NCI-H146 (cell line): ENCODE results near the gene CYP11A1.

ENCODE experiments used
- DNase-seq: peaks from one replicate; lab custom pipeline; 2025; lab: John Stamatoyannopoulos, UW

CYP11A1 gene

GRCh38 chr15:74347757-74348250 lies 19.6 kb downstream of the CYP11A1 start:
- DNase-seq = no peak

GRCh38 chr15:74345051-74345450 lies 22.4 kb downstream of the CYP11A1 start:
- no peak for DNase-seq

- no peak for DNase-seq
Observed at GRCh38 chr15:74343797-74344127, 23.7 kb downstream of the CYP11A1 start.

- no peak for DNase-seq
Observed at GRCh38 chr15:74343127-74343796, 24.2 kb downstream of the CYP11A1 start.

DNA sequence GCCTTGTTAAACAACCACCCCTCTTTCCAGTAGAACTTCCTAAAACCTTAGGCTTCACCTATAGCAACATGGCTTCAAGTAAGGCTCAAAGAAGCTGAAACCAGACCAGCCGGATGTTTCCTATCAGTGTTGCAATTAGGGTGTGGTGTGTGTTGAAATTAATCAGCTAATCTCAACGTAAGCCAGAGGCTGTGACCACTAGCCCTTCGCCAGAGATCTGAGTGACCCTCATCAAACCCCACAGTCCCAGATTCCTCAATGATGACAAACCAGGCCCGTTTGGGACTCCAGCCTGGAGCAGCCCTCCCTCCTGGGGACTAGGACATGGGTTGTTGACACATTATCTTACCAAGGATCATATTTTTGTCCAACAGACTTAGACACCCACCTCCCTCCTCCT lies 27.3 kb downstream of the CYP11A1 start:
- DNase-seq = no peak

DNA sequence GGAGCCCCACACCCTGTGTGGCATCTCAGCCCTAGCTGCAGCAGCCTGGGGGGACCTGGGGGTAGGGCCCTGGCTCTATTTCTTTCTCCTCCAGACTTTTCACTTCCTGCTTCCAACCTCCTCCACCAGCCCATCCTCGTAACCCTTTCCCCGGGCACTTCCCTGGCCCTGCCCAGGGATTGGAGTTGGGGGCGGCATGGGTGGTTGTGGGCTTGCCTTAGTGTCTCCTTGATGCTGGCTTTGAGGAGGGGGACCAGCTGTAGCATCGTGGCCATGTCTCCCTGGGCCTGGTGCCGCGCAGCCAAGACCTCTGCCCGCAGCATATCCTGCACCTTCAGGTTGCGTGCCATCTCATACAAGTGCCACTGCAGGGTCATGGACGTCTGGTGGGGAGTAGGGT lies 28.1 kb downstream of the CYP11A1 start:
- no peak for DNase-seq

- no peak for DNase-seq
Observed at GRCh38 chr15:74338676-74339075, 28.8 kb downstream of the CYP11A1 start.

- no peak for DNase-seq
Observed at GRCh38 chr15:74337607-74338211, 29.7 kb downstream of the CYP11A1 start.

DNA sequence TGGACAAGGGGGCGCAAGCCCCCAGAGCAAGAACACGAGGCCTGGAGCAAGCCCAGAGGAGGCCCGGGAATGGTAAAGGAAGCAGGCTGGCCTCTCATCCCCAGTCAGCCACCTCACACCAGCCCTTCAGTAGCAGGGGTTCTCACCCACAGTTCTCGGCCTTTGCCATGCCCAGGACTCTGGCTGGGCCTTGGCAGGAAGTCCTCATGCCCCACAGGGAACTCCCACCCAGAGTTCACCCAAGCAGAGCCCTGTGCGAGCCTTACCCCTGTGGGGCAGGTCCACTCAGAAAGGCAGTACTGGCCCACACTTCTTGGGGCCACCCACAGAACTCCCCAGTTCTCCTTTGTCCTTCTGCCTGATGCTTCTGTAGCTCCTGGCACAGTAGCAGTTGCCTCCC lies 30.3 kb downstream of the CYP11A1 start:
- no peak for DNase-seq

DNA sequence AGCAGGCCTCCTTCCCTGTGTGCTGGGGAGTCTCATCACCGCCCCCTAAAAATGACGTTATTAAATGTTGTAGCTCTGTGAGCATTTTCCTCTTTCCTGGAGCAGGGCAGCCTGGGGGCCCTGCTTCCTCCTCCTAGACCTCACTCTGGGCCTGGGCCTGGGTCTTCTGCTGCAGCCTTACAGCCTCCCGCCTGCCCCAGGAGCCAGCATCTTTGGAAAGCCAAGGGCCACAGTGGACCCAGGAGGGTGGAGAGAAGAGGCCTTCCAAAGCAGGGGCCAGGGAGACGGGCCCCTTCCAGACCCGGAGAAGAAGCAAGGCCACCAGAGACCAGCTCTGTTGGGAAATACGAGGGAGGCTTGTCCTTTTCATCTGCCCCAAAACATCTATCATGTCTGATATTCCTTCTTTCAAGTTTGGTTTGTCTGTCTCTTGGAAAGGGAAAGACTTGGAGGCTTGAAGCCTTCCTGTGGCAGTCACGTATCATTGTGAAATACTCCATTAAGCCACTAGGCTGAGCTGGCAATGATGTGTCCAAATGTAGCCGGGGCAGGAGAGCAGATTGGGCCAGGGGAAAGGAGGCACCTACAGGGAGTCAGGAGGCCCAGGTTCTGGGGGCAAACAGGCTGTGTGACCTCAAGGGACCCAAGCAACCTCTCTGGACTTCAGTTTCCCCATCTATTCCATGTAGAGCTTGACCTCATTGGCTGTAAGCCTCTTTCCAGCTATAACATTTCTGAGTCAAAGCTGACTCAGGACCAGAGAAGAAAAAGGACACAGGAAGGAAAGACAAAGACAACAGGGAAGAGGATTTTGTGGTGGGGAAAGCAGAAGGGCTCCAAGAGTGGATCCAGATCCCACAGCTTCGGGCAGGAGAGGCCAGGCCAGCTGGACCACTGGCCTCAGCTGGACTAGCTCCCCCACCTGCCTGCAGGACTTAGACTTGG lies 31.1 kb downstream of the CYP11A1 start:
- DNase-seq = no peak

DNA sequence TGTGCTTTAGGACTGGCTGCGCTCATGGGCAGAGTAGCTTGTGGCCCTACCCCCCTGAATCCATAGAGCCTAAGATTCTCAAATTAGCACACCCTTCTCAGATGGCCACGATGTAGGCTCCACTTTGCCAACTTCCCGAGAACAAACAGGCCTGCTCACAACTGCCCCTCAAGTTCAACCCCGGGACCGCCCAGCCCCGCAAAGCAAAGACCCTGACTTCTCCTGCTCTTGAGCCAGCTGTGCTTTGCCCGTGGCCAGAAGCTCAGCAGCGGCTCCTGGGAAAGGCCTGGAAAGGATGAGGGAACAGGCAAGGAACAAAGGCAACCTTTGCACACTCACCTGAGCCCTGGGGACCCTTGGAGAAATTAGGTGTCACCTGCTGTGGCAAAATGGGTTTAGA lies 32.0 kb downstream of the CYP11A1 start:
- no peak for DNase-seq

- no peak for DNase-seq
Observed at GRCh38 chr15:74334127-74334526, 33.3 kb downstream of the CYP11A1 start.

GRCh38 chr15:74333662-74334061 lies 33.8 kb downstream of the CYP11A1 start:
- DNase-seq = no peak

GRCh38 chr15:74333093-74333492 lies 34.4 kb downstream of the CYP11A1 start:
- DNase-seq = no peak

DNA sequence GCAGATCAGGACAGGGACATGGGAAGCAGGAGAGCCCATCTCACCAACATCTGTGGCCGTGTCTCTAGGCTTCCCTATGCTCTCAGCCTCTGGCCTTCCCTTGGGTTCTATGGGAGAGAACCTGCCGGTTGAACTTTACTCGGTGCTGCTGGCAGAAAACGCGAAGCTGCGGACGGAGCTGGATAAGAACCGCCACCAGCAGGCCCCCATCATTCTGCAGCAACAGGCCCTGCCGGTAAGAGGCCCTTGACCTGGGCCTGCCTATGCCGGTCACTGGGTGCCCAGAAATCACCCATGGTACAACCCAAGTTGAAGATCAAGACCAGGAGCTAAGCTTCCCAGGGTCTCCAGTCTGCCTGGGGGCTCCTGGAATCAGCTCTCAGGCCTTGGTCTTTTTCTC lies 34.8 kb downstream of the CYP11A1 start:
- DNase-seq = no peak

DNA sequence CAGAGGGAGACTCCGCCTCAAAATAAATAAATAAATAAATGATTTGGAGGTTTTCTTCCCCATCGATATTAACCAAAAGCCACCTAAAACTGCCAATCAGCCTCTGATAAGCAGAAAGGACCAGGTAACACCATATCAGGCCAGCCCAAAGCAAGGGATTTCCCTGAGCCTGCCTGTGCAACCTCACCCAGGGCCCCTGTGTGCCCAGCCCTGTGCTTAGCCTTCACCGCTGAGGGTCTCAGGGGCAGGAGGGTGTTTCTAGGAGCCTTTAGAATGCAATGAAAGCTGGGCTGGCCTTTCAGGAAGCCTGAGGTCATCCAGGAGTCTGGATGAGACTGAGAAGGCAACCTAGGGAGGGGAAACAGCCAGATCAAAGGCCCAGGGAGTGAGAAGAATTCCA lies 35.4 kb downstream of the CYP11A1 start:
- no peak for DNase-seq

- no peak for DNase-seq
Observed at GRCh38 chr15:74330861-74331408, 36.5 kb downstream of the CYP11A1 start.

- peak; percentile 92 for DNase-seq
Observed at GRCh38 chr15:74328331-74329056, 39.0 kb downstream of the CYP11A1 start.

DNA sequence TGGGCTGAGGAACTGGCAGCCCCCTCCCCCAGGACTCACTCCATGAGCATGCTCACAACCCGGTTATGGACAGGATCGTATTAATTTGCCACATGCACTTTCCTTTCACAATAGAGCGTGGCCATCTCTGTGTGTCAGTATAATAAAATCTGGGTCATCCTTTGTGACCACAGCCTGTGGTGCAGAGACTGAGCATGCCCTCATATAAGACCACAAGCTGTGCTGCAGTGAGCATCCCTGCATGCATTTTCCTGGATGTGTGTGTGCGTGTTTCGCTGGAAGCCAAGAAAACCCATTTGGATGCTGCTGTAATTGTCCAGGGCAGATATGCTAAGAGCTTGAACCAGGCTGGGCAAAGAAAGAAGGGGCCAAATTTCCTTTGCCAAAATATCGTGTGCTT lies 39.7 kb downstream of the CYP11A1 start:
- DNase-seq = peak; percentile 65

GRCh38 chr15:74326746-74327145 lies 40.7 kb downstream of the CYP11A1 start:
- no peak for DNase-seq

DNA sequence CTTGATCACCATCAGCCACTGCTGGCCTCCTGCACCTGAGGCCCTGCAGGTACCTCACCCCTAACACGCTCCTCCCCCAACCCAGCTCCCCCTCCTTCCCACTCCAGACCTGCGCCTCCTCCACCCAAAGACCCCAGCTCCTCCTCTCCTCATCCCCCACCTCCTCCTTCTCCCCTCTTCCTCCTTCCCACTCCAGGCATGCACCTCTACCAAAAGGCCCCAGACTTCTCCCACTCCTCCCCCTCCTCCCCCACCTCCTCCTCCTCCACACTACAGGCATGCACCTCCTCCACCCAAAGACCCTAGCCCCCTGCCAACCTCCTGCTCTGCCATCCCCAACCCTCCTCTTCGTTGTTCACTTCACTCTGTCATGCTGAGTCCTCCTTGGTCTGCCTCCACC lies 42.7 kb downstream of the CYP11A1 start:
- DNase-seq = no peak
